Measurements from ENCODE around the gene DUS3L. TPM values are rescaled to one million over a fixed set of nuclear protein-coding genes. Genes with fewer than 3 reads are reported as not detected.

DUS3L gene
- total and polyA plus RNA-seq, 10 donors = 22.7 to 63.9 (median 38.8) TPM

GRCh38 chr19:5808120-5808816 is 17.3 kb upstream of the DUS3L start:
- Histone ChIP-seq H3K27me3 (replicated peaks in 1 of 7) (peaks cover 0 to 28% (median 22%) of the 10 kb centered on the region in 7 donors), H3K4me1 (peaks cover 6 to 24% (median 20%) of the 10 kb centered on the region in 6 donors), H3K9me3 (no peaks in the 10 kb centered on the region), H3K27ac (no peak overlapping the region), H3K36me3 (no peaks in the 10 kb centered on the region), H3K4me3 (no peak overlapping the region)
- DNase-seq = no peak
- whole genome bisulfite sequencing, 5 donors = 74 to 80% (median 78%) methylated on average over 17 to 21 of the region's 21 CpGs
- TF ChIP-seq POLR2AphosphoS5 (IDR thresholded peaks at IDR 0.05) (no peak), POLR2A (IDR thresholded peaks at IDR 0.05) (no peak), CTCF (IDR thresholded peaks at IDR 0.05 in 8 of 11, conservative IDR thresholded peaks at IDR 0.05 in 3 of 11) (no peak)
- intact Hi-C loops (cut with DNase I; ENCODE audit: low total_unique reads) = no loop called here

DNA sequence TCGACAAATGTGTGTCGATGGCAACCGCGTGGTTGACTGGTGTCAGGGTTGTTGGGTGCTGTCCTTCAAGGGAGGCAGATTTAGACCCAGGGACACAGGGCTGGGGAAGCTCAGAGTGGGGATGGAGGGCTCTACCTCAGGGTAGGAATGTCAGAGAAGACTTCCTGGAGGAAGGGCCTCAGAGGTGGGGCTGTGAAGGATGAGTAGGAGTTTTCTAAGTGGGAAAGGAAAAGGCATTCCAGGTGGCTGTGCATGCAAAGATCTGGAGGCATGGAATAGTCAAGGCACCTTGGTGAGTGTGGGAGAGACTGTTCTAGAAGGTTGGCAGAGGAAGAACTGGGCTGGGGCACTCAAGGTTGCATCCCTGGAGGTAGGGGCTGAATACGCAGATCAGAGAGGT is 15.9 kb upstream of the DUS3L start:
- Histone ChIP-seq H3K4me3 (no peak overlapping the region), H3K27me3 (replicated peaks in 1 of 7) (peaks cover 0 to 42% (median 29%) of the 10 kb centered on the region in 7 donors), H3K9me3 (no peaks in the 10 kb centered on the region), H3K36me3 (no peaks in the 10 kb centered on the region), H3K4me1 (peaks cover 6 to 34% (median 26%) of the 10 kb centered on the region in 6 donors), H3K27ac (no peak overlapping the region)
- DNase-seq = no peak
- WGBS, 5 donors = 93 to 95% (median 94%) methylated on average over 5 of the region's 5 CpGs
- TF ChIP-seq POLR2AphosphoS5 (IDR thresholded peaks at IDR 0.05) (no peak), CTCF (IDR thresholded peaks at IDR 0.05 in 8 of 11, conservative IDR thresholded peaks at IDR 0.05 in 3 of 11) (no peak), POLR2A (IDR thresholded peaks at IDR 0.05) (no peak)
- intact Hi-C loops (cut with DNase I; ENCODE audit: low total_unique reads) = no loop called here

DNA sequence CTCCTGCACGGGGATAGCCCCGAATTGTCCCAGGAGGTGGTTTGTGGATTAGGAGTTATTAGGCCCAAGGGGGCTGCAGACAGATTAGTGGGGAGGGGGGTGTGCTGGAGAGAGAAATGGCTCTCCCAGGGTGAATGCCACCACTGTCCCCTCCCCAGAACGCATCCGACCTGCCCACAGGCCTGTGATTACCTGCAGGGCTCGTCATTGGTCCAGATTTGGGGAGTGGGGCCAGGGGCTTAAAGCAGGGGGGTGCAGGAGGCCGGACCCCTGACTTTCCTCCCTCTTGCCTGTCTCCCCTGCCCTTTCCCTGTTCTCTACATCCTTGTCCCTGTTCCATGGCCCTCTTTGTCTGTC is 15.1 kb upstream of the DUS3L start:
- Histone ChIP-seq H3K27me3 (replicated peaks in 1 of 7) (peaks cover 0 to 49% (median 37%) of the 10 kb centered on the region in 7 donors), H3K36me3 (no peaks in the 10 kb centered on the region), H3K4me1 (peaks cover 6 to 41% (median 29%) of the 10 kb centered on the region in 6 donors), H3K9me3 (no peaks in the 10 kb centered on the region), H3K4me3 (peak overlapping the region in 1 of 8 donors; percentile 62), H3K27ac (peak overlapping the region in 1 of 8 donors; percentile 57)
- 30 to 67% (median 34%) methylated on average over 4 to 6 of the region's 6 CpGs for WGBS, 5 donors
- no peak for DNase-seq
- TF ChIP-seq POLR2A (IDR thresholded peaks at IDR 0.05) (no peak), POLR2AphosphoS5 (IDR thresholded peaks at IDR 0.05) (no peak), CTCF (IDR thresholded peaks at IDR 0.05 in 8 of 11, conservative IDR thresholded peaks at IDR 0.05 in 3 of 11) (peak in 4 of 11 experiments; percentile 1 to 22 (median 20))
- intact Hi-C loops (cut with DNase I; ENCODE audit: low total_unique reads) = no loop called here

- DNase-seq = peak; percentile 85
- H3K4me1 ChIP-seq = peaks cover 6 to 47% (median 29%) of the 10 kb centered on the region in 6 donors
- peak overlapping the region in 1 of 8 donors; percentile 57 for H3K27ac ChIP-seq
- peak overlapping the region in 3 of 8 donors; percentile 12 to 62 (median 19) for H3K4me3 ChIP-seq
- peaks cover 0 to 55% (median 43%) of the 10 kb centered on the region in 7 donors for H3K27me3 ChIP-seq (replicated peaks in 1 of 7)
- H3K9me3 ChIP-seq = no peaks in the 10 kb centered on the region
- TF ChIP-seq POLR2AphosphoS5 (IDR thresholded peaks at IDR 0.05) = peak; percentile 6 to 80 (median 49)
- TF ChIP-seq POLR2A (IDR thresholded peaks at IDR 0.05) = no peak
- TF ChIP-seq CTCF (IDR thresholded peaks at IDR 0.05 in 8 of 11, conservative IDR thresholded peaks at IDR 0.05 in 3 of 11) = peak; percentile 20 to 83 (median 57)
- intact Hi-C loops (cut with DNase I; ENCODE audit: low total_unique reads) = no loop called here
- WGBS, 5 donors = 1 to 6% (median 3%) methylated on average over 6 to 46 of the region's 46 CpGs
- no peaks in the 10 kb centered on the region for H3K36me3 ChIP-seq
Measured at GRCh38 chr19:5805462-5806132, 14.6 kb upstream of the DUS3L start.

Data from spleen (tissue), 11 donors.